Naive B cell (primary cell): ENCODE results near the gene OOSP2. TPM values are rescaled to one million over a fixed set of nuclear protein-coding genes. Genes with fewer than 3 reads are reported as not detected.
A peak's percentile ranks its signal among the peaks of the same experiment; 100 is the strongest.
"Not testable (repeated sequence)": the region's sequence is repeated elsewhere in the genome, so short reads cannot be mapped to it uniquely, and the experiment has no call there.

Source experiments
- ATAC-seq, 2 donors: fragments of 150-1000 bp; cut with Tn5 transposase; 2 replicates each; pipeline ENCODE4 v1.10.0; 2021; ENCODE audit warnings: low read depth in 2 of 2, mild to moderate bottlenecking in 2 of 2, moderate library complexity in 2 of 2
- DNase-seq: peaks from one replicate; pipeline ENCODE4 v3.0.0; 2022
- H3K27ac Mint-ChIP-seq, 6 donors: one replicate each; pipeline ENCODE4 v1.8.0; 2020 to 2022; ENCODE audit warnings: mild to moderate bottlenecking in 6 of 6, mixed read lengths in 6 of 6, moderate library complexity in 5 of 6, inconsistent platforms in 2 of 6
- H3K27me3 Mint-ChIP-seq, 3 donors: one replicate each; pipeline ENCODE4 v1.8.0; 2021 to 2022; ENCODE audit warnings: mixed read lengths in 3 of 3, mild to moderate bottlenecking in 1 of 3
- H3K36me3 Mint-ChIP-seq, 2 donors: one replicate each; pipeline ENCODE4 v1.8.0; 2020 to 2022; ENCODE audit warnings: mixed read lengths in 2 of 2, inconsistent platforms in 1 of 2, mild to moderate bottlenecking in 1 of 2
- H3K4me1 Mint-ChIP-seq, 3 donors: one replicate each; pipeline ENCODE4 v1.8.0; 2020 to 2022; ENCODE audit warnings: mixed read lengths in 3 of 3, inconsistent platforms in 1 of 3, mild to moderate bottlenecking in 1 of 3, moderate library complexity in 1 of 3
- H3K4me3 Mint-ChIP-seq, 8 donors: one replicate each; pipeline ENCODE4 v1.8.0; 2020 to 2022; ENCODE audit warnings: mild to moderate bottlenecking in 8 of 8, mixed read lengths in 8 of 8, moderate library complexity in 8 of 8, inconsistent platforms in 2 of 8
- H3K9me3 Mint-ChIP-seq, 7 donors: one replicate each; pipeline ENCODE4 v1.8.0; 2020 to 2022; ENCODE audit warnings: mixed read lengths in 7 of 7, mild to moderate bottlenecking in 5 of 7, inconsistent platforms in 2 of 7, moderate library complexity in 1 of 7
- polyA plus RNA-seq, 6 donors: library from polyadenylated mRNA; unstranded; fragments of 300-500 nt; fragmentation: Illumina TruSeq; gene quantifications; one replicate each; pipeline ENCODE4 v1.2.3, GENCODE V29; 2021; ENCODE audit warnings: low read depth in 6 of 6

Gene OOSP2
- polyA plus RNA-seq = not detected

GRCh38 chr11:60040109-60040508 is at the start of gene OOSP2:
Gene OOSP2 (plus strand): TSS chr11:60040409. CDS start chr11:60040460, 51 bp downstream.
- ATAC-seq (no peak), DNase-seq (no peak)
- Mint-ChIP-seq H3K27ac (no peak within 1 kb of the TSS), H3K9me3 (no peaks in the 10 kb centered on the region), H3K36me3 (peaks cover 0 to 4% of the 10 kb centered on the region in 2 donors), H3K4me3 (no peak within 1 kb of the TSS), H3K27me3 (peaks cover 0 to 3% (median 0%) of the 10 kb centered on the region in 3 donors), H3K4me1 (no peaks in the 10 kb centered on the region)

GRCh38 chr11:59990421-59990820 is 49.8 kb upstream of the OOSP2 start:
- DNase-seq = no peak
- Mint-ChIP-seq H3K36me3 (peaks cover 7 to 16% of the 10 kb centered on the region in 2 donors), H3K4me3 (no peak overlapping the region), H3K27ac (no peak overlapping the region), H3K4me1 (no peaks in the 10 kb centered on the region), H3K27me3 (peaks cover 4 to 29% (median 18%) of the 10 kb centered on the region in 3 donors), H3K9me3 (peaks cover 7 to 55% (median 23%) of the 10 kb centered on the region in 7 donors)
- ATAC-seq = no peak

GRCh38 chr11:59992425-59992824 is 47.8 kb upstream of the OOSP2 start:
- Mint-ChIP-seq H3K36me3 (peaks cover 7 to 16% of the 10 kb centered on the region in 2 donors), H3K4me3 (no peak overlapping the region), H3K27ac (no peak overlapping the region), H3K27me3 (peaks cover 4 to 25% (median 18%) of the 10 kb centered on the region in 3 donors), H3K4me1 (no peaks in the 10 kb centered on the region), H3K9me3 (peaks cover 7 to 55% (median 23%) of the 10 kb centered on the region in 7 donors)
- DNase-seq (no peak), ATAC-seq (no peak)

GRCh38 chr11:59997800-59998199 is 42.4 kb upstream of the OOSP2 start:
- H3K4me1 Mint-ChIP-seq = no peaks in the 10 kb centered on the region

GRCh38 chr11:59999691-60000090 is 40.5 kb upstream of the OOSP2 start:
- Mint-ChIP-seq H3K27me3 (peaks cover 4 to 30% (median 28%) of the 10 kb centered on the region in 3 donors), H3K4me3 (no peak overlapping the region), H3K9me3 (peaks cover 0 to 3% (median 0%) of the 10 kb centered on the region in 7 donors), H3K27ac (no peak overlapping the region), H3K4me1 (no peaks in the 10 kb centered on the region), H3K36me3 (no peaks in the 10 kb centered on the region)
- ATAC-seq (no peak), DNase-seq (no peak)

More at GRCh38 chr11:59997800-59998199, 42.4 kb upstream of the OOSP2 start:
- H3K27me3 Mint-ChIP-seq = peaks cover 3 to 34% (median 31%) of the 10 kb centered on the region in 3 donors
- peaks cover 0 to 17% (median 3%) of the 10 kb centered on the region in 7 donors for H3K9me3 Mint-ChIP-seq
- no peak overlapping the region for H3K27ac Mint-ChIP-seq
- no peak for ATAC-seq
- peaks cover 0 to 3% of the 10 kb centered on the region in 2 donors for H3K36me3 Mint-ChIP-seq
- DNase-seq = no peak
- no peak overlapping the region for H3K4me3 Mint-ChIP-seq

- ATAC-seq = no peak
- H3K9me3 Mint-ChIP-seq = peaks cover 0 to 3% (median 0%) of the 10 kb centered on the region in 7 donors
- H3K4me1 Mint-ChIP-seq = no peaks in the 10 kb centered on the region
- H3K4me3 Mint-ChIP-seq = no peak overlapping the region
- no peak overlapping the region for H3K27ac Mint-ChIP-seq
- no peak for DNase-seq
- H3K27me3 Mint-ChIP-seq = peaks cover 4 to 29% (median 23%) of the 10 kb centered on the region in 3 donors
- no peaks in the 10 kb centered on the region for H3K36me3 Mint-ChIP-seq
These were observed 36.5 kb upstream of the OOSP2 start for GRCh38 chr11:60003729-60004128.

- Mint-ChIP-seq H3K4me3 (no peak overlapping the region), H3K27ac (no peak overlapping the region), H3K9me3 (peaks cover 0 to 3% (median 0%) of the 10 kb centered on the region in 7 donors), H3K4me1 (no peaks in the 10 kb centered on the region), H3K27me3 (peaks cover 6 to 33% (median 15%) of the 10 kb centered on the region in 3 donors), H3K36me3 (no peaks in the 10 kb centered on the region)
- DNase-seq (no peak), ATAC-seq (no peak)
These were observed 34.8 kb upstream of the OOSP2 start for GRCh38 chr11:60005360-60005759.

GRCh38 chr11:60016881-60017280 is 23.3 kb upstream of the OOSP2 start, which contains the start of gene OOSP4B:
Gene OOSP4B (plus strand): TSS chr11:60017181.
- H3K36me3 Mint-ChIP-seq = no peaks in the 10 kb centered on the region
- H3K4me1 Mint-ChIP-seq = no peaks in the 10 kb centered on the region
- peak within 1 kb of the TSS in 1 of 8 donors; percentile 10 for H3K4me3 Mint-ChIP-seq
- H3K27me3 Mint-ChIP-seq = peaks cover 0 to 20% (median 5%) of the 10 kb centered on the region in 3 donors
- H3K9me3 Mint-ChIP-seq = peaks cover 0 to 9% (median 0%) of the 10 kb centered on the region in 7 donors
- ATAC-seq = no peak
- no peak for DNase-seq
- no peak within 1 kb of the TSS for H3K27ac Mint-ChIP-seq

- Mint-ChIP-seq H3K4me1 (no peaks in the 10 kb centered on the region), H3K9me3 (peaks cover 0 to 5% (median 0%) of the 10 kb centered on the region in 7 donors), H3K27me3 (peaks cover 0 to 20% (median 5%) of the 10 kb centered on the region in 3 donors), H3K36me3 (no peaks in the 10 kb centered on the region), H3K27ac (no peak overlapping the region), H3K4me3 (no peak overlapping the region)
- ATAC-seq (no peak), DNase-seq (no peak)
These were observed 22.2 kb upstream of the OOSP2 start for GRCh38 chr11:60018058-60018457.

- not testable (repeated sequence) for DNase-seq, H3K4me3 Mint-ChIP-seq, H3K36me3 Mint-ChIP-seq, H3K4me1 Mint-ChIP-seq, H3K9me3 Mint-ChIP-seq, ATAC-seq, H3K27ac Mint-ChIP-seq
- H3K27me3 Mint-ChIP-seq = peaks cover 0 to 14% (median 5%) of the 10 kb centered on the region in 3 donors
These were observed 19.8 kb upstream of the OOSP2 start for GRCh38 chr11:60020376-60020775.

- H3K27me3 Mint-ChIP-seq = peaks cover 0 to 11% (median 0%) of the 10 kb centered on the region in 3 donors
- H3K4me3 Mint-ChIP-seq = no peak overlapping the region
- H3K36me3 Mint-ChIP-seq = no peaks in the 10 kb centered on the region
- H3K27ac Mint-ChIP-seq = no peak overlapping the region
- ATAC-seq (no peak), DNase-seq (no peak)
- no peaks in the 10 kb centered on the region for H3K9me3 Mint-ChIP-seq
- H3K4me1 Mint-ChIP-seq = no peaks in the 10 kb centered on the region
These were observed 11.1 kb upstream of the OOSP2 start for GRCh38 chr11:60029015-60029632.

GRCh38 chr11:60050422-60050821 is 10.2 kb downstream of the OOSP2 start:
- not testable (repeated sequence) for H3K27ac Mint-ChIP-seq, ATAC-seq, H3K9me3 Mint-ChIP-seq, H3K4me1 Mint-ChIP-seq, H3K4me3 Mint-ChIP-seq, H3K36me3 Mint-ChIP-seq, DNase-seq
- H3K27me3 Mint-ChIP-seq = peaks cover 8 to 10% (median 9%) of the 10 kb centered on the region in 3 donors

- H3K27me3 Mint-ChIP-seq, H3K36me3 Mint-ChIP-seq, ATAC-seq, DNase-seq, H3K27ac Mint-ChIP-seq, H3K4me3 Mint-ChIP-seq, H3K9me3 Mint-ChIP-seq, H3K4me1 Mint-ChIP-seq: not testable (repeated sequence)
These were observed 10.6 kb downstream of the OOSP2 start for GRCh38 chr11:60050839-60051238.

- H3K9me3 Mint-ChIP-seq = peaks cover 0 to 9% (median 2%) of the 10 kb centered on the region in 7 donors
- DNase-seq (no peak), ATAC-seq (no peak)
- no peaks in the 10 kb centered on the region for H3K36me3 Mint-ChIP-seq
- H3K4me3 Mint-ChIP-seq = no peak within 1 kb of the TSS
- H3K4me1 Mint-ChIP-seq = no peaks in the 10 kb centered on the region
- H3K27me3 Mint-ChIP-seq = peaks cover 0 to 5% (median 4%) of the 10 kb centered on the region in 3 donors
- H3K27ac Mint-ChIP-seq = peak within 1 kb of the TSS in 1 of 6 donors; percentile 3
These were observed 16.2 kb downstream of the OOSP2 start, which contains the start of gene MS4A3 for GRCh38 chr11:60056349-60056969. Gene MS4A3 (plus strand): TSS chr11:60056665. CDS start chr11:60061161, 4,496 bp downstream.
